GM21360 (cell line): ENCODE results near the gene TMEM231.
"Not testable (repeated sequence)": the region's sequence is repeated elsewhere in the genome, so short reads cannot be mapped to it uniquely, and the experiment has no call there.

ENCODE experiments used
- ATAC-seq: cut with Tn5 transposase; IDR thresholded peaks from one replicate; pipeline ENCODE4 v1.9.1; 2021; ENCODE audit warnings: mild to moderate bottlenecking, moderate library complexity; ENCODE audit not compliant: unreplicated experiment

Gene TMEM231

GRCh38 chr16:75534560-75535205 lies 21.4 kb downstream of the TMEM231 start:
- no peak for ATAC-seq

- ATAC-seq: no peak
These were observed 23.3 kb downstream of the TMEM231 start for GRCh38 chr16:75532791-75533190.

GRCh38 chr16:75532142-75532765 lies 23.8 kb downstream of the TMEM231 start:
- ATAC-seq: no peak

- ATAC-seq: no peak
These were observed 26.1 kb downstream of the TMEM231 start for GRCh38 chr16:75529959-75530358.

GRCh38 chr16:75529056-75529905 lies 26.8 kb downstream of the TMEM231 start:
- no peak for ATAC-seq

GRCh38 chr16:75527825-75528299 lies 28.2 kb downstream of the TMEM231 start:
- ATAC-seq: no peak

- ATAC-seq: no peak
These were observed 29.8 kb downstream of the TMEM231 start for GRCh38 chr16:75526032-75526790.

- ATAC-seq: no peak
These were observed 36.9 kb downstream of the TMEM231 start for GRCh38 chr16:75519175-75519574.

GRCh38 chr16:75516189-75516966 lies 39.7 kb downstream of the TMEM231 start:
- peak; percentile 21 for ATAC-seq

GRCh38 chr16:75514296-75514695 lies 41.8 kb downstream of the TMEM231 start:
- ATAC-seq: no peak

- ATAC-seq: no peak
These were observed 49.5 kb downstream of the TMEM231 start for GRCh38 chr16:75506574-75506973.

- ATAC-seq: no peak
These were observed 49.9 kb downstream of the TMEM231 start for GRCh38 chr16:75506107-75506506.

GRCh38 chr16:75503801-75504200 lies 52.3 kb downstream of the TMEM231 start:
- no peak for ATAC-seq

- ATAC-seq: no peak
These were observed 53.0 kb downstream of the TMEM231 start for GRCh38 chr16:75502916-75503605.

GRCh38 chr16:75501820-75502219 lies 54.2 kb downstream of the TMEM231 start:
- not testable (repeated sequence) for ATAC-seq

- ATAC-seq: no peak
These were observed 54.7 kb downstream of the TMEM231 start for GRCh38 chr16:75501359-75501758.

- not testable (repeated sequence) for ATAC-seq
These were observed 57.3 kb downstream of the TMEM231 start for GRCh38 chr16:75498605-75499322.

GRCh38 chr16:75497558-75497957 lies 58.5 kb downstream of the TMEM231 start:
- no peak for ATAC-seq
